ENCODE measurements around the gene ABHD6.

- no peak for TF ChIP-seq CTCF (IDR thresholded peaks at IDR 0.05; ENCODE audit: low read length)
- TF ChIP-seq EZH2phosphoT487 (IDR thresholded peaks at IDR 0.05; ENCODE audit: low read length): no peak
Measured at GRCh38 chr3:58216496-58217195, 20.9 kb upstream of the ABHD6 start.

All from MM.1S (cell line).